Measurements from ENCODE around the gene HHIPL1.

HHIPL1 gene

DNA sequence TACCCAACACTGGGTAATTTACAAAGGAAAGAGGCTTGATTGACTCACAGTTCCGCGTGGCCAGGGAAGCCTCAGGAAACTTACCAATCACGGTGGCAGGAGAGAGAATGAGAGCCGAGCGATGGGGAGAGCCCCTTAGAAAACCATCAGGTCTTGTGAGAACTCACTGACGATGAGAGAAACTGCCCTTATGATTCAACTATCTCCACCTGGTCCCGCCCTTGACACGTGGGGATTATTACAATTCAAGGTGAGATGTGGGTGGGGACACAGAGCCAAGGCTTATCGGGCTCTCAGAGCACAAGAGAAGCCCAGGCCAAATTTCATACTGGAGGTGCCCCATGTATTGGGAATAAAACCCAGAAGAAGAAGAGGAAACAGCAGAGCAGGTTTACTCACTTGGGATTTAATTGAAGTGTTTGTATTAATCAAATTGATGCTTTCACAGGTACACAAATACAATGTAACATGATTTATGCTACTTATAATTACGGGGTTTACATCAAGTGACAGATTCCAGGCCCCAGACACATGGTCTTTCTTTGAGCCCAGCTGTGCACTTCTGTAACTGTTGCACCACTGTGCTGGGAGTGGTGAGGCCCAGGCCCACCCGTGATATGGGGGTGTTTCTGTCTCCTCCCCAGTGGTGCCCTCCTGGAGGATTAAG lies 32.7 kb upstream of the HHIPL1 start:
- no peak for DNase-seq

DNA sequence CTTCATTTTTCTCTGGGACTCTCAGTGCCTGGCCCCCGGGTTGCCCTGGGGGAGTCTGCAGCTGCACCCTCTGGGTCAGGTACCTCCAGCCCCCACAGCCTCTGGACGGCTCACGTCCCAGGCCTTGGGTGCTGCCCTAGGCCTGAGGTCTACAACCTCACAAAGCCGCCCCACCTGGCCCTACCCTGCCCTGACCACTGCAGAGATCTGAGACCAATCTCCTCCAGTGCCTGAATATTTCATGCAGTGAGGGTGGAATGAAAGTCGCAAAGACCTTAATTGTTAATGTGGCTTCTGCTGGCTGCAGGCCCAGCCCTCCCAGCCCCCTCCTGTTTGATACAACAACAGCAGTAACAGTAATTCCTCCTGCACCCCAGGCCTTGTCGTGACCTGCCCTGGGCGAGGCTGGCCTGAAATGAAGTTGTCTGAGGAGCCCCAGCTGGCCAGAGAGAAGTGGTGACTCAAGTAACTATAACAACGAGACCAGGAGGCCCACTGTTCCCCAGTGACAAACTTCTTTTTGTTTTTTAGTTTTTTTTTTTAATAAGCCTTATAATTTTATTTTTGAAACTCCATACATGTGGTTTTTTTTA lies 32.1 kb upstream of the HHIPL1 start:
- DNase-seq: peak; percentile 35

DNA sequence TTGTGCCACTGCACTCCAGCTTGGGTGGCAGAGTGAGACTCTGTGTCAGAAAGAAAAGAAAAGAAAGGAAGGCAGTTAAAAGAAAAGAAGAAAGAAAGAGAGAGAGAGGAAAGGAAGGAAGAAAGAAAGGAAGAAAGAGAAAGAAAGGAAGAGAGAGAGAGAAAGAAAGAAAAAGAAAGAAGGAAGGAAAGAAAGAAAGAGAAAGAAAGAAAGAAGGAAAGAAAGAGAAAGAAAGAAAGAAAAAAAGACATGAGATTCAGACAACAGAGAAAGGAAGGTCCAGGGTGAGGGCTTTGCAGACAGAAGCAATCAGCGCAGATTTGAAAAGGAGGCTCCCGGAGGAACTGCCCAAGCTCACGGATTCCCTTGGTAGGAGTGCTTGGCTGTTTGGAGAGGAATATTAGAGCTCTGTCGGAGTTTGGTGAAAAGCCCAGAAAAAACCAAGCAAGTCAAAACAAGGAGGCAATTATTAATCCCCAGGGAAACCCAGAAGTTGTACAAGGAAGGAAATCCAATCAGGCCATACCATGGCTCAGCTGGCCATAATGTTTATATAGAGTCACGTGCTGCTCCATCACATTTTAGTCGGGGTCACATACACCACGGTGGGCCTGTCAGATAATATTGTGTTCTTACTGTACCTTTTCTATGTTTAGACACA lies 29.3 kb upstream of the HHIPL1 start:
- no peak for DNase-seq

DNA sequence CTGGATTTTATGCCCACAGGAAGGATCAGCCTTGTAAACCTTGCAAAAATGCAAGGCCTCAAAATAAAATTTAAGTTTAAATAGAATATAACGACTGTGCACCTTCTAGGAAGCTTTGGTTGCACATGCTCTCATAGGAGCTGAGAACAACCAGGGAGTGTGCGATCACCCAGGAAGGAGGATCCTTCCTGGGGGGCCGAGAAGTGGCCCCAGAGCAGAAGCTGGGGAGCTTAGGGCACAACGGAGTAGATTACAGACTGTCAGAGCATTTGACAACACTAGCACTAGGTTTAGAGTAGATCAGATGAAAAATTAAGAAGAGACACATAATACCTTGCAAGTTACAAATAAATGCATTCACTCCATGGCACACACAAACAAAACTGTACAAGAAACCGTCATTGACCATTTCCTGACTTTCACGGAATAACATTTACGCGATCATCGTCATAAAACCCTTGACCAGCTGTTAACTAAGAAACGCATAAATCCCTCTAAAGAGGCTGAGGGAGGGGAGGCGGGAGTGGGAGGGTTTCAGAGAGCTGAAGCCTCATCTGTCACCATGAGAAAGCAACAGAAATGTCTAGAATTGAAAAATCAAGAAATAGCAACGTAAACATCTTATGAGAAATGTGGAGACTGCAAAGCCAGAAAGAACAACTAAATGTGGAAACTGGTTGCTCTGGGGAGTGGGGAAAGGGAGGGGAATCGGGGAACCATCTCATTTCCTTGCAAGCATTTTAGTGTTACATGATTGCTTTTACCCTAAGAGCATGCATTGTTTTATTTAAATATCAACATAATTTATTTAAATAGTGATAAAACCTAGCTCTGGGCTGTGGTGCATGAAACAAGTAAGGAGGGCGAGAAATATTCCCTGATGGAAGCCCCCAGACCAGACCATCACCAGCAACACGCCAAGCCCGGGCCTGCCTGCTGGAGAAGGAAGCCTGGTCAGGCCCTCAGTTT lies 27.8 kb upstream of the HHIPL1 start:
- DNase-seq: no peak

DNA sequence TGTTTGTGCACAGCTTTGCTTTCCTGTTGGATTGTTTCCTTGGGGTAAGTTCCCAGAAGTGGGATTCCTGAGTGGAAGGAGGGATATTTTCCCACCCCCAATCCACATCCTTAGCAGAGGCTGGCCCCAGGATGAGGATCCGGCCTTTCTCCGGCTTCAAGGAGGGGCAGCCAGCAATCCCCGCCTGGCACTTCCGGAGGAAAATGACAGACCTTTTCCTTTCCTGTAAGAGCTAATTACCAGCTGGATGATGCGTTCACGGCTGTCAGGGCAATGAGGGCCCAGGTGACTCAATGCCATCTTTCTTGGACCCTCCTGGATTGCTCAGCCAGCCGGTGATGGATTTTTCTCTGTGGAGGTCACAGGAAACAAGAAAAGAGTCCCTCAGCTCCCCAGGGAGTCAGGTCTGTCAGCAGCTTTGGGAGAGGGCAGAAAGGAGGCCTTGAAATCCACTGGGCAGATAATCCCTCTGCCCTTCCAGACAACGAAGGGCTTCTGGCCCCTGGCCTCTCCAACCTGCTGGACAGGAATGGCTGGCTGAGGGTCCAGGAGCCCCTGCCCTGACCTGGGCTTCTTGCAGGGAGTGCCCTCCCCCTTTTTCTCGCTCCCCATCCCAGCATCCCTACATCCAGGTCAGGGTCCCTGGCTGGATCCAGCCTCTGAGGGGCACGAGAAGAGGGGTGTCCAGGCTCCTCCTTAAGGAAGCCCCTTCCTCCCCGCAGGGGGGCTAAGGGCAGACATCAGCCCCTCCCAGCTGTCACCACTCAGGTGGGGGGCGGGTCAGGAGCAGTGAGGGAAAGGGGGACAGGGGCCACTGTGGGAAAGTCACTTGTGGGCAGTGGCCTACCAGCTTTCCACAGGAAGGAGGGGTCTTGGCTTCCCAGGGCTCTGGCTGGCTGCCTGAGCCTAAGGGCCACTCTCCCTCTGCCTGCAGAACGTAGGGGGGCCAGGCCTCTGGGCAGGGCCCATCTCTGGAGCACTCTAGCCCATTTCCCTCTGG lies 24.8 kb upstream of the HHIPL1 start:
- no peak for DNase-seq

DNA sequence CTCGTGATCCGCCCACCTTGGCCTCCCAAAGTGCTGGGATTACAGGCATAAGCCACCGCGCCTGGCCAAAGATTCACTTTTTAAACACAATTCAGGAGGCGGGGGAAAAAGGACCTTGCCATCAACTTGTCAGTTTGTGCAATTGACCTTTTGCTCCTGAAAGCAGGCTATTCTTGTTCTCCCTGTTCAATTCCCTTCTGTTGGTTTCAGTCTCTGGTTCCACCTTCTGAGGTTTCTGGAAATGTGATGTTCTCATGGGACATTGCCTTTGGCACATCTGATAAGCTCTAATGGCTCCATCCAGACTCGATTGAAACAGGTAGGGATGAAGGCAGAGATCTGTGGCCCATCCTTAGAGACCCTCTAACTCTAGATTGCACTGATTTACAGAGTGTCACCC lies 23.0 kb upstream of the HHIPL1 start:
- no peak for DNase-seq

DNA sequence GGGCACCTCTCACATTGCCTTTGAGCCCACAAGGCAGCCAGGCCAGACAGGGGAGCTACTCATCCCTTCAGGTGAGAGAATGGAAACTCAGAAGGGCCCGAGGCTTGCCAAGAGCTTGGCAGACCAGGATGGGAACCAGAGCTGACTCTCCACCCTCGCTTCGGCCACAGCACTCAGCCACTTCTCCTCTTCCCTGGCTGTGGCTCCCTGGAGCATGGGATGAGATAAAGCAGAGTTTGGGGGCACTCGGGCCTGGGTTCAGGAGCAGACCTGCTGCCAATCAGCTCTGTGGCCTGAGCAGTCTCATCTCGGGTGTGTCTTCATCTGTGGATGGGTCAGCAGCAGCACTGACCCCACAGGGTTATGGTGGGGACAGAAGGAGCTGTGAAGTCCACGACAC lies 20.9 kb upstream of the HHIPL1 start:
- no peak for DNase-seq

DNA sequence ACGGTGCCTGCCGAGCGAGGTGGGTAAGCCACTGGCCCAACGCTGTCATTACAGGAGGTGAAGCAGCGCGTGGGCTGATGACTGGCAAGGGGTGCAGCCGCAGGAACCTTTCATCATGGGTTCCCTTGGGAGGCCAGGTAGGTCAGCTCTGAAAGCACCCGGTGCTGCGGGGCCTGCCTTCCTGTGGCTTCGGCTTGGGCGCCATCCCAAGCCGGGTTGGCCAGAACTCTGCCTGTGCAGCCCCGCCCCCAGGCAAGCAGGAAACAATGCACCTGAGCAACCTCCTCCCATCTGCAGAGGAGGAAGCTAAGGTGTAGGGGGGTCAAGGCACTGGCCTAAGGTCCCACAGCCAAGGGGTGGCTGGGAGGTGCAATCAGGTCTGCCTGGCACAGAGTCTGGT lies 20.0 kb upstream of the HHIPL1 start:
- DNase-seq: no peak

DNA sequence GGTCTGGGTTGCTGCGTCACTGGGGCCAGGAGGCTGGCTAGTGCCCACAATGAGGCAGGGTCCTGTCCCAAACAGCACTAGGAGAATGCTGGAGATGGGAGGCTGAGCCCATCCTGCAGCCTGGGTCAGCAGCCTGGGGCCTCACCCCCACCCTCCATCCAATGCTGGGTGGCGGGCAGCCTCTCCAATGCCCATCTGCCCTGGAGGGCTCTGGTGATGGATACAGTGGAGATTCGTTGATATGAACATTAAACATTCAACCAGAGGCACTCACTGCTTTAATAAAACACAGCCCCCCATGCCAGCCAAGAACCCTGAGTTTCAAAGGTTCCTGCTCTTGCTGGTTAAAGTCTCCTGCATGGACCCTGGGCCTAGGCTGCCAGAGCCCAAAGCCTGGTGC lies 19.5 kb upstream of the HHIPL1 start:
- DNase-seq: no peak

DNA sequence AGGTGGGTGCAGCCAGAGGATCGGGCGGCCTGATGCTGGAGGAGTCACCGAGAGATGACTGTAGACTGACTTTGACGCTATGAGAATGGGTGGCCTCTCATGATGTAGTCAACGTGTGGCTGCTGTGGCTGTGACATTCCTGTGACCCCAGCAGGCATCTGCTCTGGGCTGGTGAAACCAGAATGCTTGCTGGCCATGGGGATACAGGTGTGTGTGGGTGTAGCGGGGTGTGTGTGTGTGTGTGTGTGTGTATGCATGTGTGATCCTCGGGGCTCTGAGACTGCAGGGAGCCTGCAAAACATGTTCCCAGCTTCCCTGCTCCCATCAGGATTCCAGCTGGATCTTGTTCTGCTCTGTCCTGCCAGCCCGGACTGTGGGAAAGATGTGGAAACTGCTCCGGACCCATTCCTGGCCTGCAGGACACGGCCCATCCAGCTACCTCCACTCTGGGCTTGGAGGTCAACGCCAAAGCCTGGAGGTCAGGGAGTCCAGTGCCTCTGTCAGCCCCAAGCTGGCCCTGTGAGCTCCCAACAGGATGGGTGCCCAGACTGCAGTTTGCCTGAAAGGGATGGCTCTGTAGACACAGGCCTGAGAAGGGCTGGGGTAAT lies 18.8 kb upstream of the HHIPL1 start:
- no peak for DNase-seq

DNA sequence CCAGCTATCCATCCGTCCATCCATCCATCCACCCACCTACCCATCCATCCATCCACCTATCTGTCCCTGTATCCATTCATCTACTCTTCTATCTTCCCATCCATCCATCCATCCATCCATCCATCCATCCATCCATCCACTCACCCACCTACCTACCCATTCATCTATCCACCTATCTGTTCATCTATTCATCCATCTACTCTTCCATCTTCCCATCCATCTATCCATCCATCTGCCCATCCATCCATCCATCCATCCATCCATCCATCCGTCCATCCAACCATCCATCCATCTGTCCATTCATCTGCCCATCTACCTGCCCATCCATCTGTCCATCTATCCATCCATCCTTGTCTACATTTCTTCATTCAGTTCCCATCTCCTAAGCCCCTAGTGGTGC lies 17.8 kb upstream of the HHIPL1 start:
- no peak for DNase-seq

DNA sequence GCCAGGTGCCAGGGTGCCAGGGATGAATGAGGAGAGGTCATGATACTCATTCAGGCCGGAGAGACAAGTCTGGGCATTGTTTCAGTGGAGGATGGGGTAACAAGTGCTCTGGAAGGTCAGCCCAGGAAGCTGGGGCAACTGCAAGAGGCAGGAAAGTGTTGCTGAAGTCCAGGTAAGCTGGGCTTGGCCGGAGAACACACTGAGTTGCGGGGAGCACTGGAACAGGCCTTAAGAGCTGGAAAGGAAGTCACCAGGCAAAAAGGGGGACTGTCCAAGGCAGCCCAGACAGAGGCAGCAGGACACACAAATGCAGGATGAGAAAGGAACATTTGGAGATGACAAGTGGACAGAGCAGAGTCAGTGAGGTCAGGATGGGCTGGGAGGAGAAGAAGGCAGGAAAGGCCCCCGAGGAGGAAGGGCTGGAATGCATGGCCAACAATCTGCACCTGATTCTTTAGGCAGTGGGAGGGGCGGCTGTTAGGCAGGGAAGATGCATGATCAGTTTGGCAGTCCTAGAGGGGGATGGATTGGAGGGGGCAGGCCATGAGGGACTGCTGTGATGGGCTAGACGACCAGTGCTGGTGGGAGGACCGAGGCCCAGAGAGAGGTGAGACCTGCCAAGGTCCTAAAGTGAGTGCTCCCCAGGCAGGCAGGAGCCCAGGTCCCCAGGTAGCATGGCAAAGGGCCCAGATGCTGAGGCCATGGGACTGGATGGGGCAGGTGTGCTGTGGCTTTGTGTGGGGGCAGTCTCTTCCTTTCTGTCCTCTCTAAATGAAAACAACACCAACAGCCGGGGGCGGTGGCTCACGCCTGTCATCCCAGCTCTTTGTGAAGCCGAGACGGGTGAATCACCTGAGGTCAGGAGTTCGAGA lies 17.2 kb upstream of the HHIPL1 start:
- no peak for DNase-seq

DNA sequence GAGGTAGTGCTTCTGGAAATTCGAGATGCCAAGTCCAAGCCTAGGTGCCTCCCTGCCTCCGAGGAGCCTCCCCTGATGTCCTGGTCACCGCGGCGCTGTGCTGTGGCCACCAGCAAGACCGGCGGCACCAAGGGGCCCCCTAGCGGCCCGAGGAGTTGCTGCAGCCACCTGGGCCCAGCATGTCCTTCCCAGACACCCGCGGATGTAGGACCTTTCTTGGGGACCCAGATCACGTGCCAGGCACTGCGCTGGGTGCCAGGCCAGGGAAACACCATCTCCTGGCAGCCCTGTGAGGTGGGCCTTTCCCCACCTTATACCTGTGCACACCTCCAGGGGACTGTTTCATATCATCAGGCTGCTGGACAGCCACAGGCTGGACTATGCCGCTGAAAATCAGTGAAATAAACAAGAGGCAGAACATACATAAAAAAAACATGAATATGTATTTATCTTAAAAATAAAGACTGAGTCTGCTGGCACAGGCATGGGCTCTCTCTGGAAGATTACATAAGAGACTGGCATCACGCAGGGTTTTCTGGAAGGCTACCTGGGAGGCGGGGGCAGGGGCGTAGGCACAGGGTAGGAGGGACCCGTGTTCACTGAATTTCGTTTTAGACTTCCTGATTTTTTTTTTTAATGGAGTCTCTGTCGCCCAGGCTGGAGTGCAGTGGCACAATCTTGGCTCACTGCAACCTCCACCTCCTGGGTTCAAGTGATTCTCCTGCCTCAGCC lies 15.9 kb upstream of the HHIPL1 start:
- peak; percentile 78 for DNase-seq

DNA sequence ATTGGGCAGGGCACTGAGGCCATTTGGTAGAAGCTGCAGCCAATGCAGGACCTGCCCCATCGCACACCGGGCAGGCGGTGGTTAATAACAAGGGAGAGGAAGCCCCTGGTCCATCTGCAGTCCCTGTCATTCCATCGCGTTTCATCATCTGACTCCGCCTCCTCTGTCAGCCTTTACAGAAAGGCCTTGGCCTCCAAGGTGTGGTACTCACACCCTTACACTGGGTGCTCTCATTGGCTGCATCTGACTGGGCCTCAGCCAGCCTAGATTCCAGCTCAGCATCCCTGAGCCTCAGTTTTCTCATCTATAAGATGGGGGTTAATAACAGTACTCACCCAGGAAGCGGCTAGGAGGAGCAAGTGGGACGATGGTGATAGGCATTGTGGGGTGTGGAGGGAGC lies 14.7 kb upstream of the HHIPL1 start:
- DNase-seq: no peak

DNA sequence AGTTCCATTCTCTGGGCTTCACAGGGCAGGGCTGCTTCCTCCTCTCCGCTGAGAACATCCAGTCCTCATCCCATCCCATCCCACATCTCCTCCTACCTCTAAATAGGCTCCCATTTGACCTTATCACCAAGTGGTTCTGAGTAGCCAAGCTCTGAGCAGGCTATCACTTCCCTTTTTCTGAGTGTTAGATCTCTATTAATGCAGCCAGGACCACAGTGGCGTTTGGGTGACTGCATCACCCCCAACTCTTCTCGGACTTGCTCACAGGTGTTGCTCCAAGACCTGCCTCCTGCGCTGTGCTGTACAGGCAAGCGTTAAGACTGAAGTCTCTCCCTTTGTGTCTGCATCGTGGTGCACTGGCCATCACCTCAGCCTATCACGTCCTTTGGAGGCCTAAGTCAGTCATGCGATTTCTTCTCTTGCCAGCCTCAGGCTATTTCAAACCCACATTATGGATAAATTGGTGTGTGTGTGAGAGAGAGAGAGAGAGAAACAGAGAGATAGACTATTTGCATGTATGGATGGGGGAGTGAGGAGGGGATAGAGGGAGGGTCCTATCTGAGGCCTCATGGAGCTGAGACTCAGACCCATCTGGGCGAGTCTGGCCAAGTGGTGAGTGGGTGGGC lies 12.4 kb upstream of the HHIPL1 start:
- DNase-seq: no peak

DNA sequence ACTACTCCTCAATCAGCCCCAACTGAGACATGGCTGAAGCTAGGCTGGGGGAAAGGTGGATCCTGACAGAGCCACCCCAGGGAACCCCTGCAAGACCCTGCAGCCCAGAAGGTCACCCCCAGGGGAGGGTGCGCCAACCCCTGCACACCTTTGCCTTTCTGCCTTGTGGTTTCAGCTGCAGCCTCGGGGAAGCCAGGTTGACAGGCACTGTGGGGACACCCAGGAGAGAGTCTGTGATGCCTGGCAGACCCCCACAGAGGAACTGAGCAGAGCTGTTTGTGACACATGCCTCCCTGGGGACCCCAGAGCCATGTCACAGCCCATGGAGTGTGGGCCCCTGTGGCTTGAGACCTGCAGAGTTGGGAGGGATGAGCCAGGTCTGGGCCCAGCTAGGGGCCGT lies 11.8 kb upstream of the HHIPL1 start:
- no peak for DNase-seq

DNA sequence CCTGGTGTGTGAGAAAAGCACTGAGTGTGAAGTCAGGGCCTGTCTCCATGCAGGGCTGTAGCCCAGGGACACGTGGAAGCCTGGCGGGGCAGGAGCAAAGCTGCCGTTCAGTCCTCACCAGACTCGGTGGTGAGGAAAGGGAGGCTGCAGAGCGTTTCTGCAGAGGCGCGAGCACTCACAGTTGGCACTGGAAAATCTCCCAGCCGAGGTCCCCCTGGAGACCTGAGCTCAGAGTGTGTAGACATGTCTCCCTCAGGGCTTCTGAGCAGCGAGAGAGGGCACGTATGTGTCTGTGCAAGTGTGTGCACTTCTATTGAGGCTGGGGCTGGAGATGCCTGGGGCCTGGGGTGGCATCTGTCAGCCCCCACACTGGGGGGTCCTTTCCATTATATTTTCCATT lies 11.0 kb upstream of the HHIPL1 start:
- DNase-seq: no peak

DNA sequence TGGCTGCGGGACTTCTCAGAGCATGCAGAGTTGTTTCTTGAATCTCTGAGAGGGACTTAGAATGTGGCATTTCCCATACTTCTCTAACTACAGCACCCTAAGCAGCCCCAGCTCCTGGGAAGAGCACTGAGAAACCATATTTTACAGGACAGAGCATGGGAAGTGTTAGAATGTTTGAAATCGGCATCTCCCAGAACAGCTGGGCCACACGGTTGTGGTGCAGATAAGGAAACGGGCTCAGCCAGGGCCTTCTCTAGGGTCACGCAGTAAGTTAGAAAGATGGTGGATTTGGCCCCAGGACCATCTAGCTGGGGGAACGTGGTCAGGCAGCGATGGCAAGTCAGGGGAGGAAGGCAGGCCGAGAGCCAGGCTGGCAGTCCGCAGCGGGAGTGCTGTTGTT lies 10.5 kb upstream of the HHIPL1 start:
- DNase-seq: no peak

DNA sequence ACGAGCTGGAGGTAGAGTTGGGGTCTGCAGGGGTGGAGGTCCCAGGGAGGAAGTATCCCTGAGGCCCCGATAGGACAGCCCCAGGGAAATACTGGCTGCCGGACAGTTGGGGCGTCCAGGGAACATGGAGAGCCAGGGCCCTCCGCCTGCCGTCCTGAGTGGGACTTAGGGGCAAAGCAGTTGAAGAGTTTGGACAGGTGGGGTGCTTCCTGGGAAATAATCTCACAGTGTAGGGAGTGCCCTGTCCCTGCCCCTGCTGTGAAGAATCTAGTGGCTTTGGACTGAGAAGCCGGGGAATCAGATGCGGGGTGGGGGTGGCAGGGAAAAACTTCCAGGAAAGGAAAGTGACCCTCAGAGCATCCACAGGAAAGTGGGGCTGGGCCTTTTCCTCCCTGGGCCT lies 9.8 kb upstream of the HHIPL1 start:
- no peak for DNase-seq

DNA sequence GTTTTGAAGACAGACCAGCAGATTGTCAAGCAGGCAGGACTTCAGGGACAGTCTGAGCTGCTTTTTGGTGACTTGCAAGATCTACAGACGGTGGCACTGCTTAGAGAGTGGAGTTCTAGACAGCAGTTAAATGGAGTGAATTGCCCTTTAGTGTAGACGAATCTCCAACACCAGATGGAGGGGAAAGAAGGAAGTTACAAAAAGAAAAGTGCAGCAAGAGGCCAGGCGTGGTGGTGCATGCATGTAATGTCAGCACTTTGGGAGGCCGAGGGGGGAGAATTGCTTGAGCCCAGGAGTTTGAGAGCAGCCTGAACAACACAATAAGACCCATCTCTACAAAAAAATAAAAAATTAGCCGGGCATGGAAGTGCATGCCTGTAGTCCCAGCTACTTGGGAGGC lies 8.4 kb upstream of the HHIPL1 start:
- no peak for DNase-seq

Measured in DMS79 treated with DMSO at 0.1 percent for 48 hours (cell line).